H9 (cell line): ENCODE measurements around the gene RBMXL2. TPM values are rescaled to one million over a fixed set of nuclear protein-coding genes. Genes with fewer than 3 reads are reported as not detected.

Source experiments
- DNase-seq: peaks from one replicate; pipeline ENCODE4 v3.0.0-alpha.2; 2017
- H2AFZ ChIP-seq: one replicate; pipeline ENCODE4 v1.6.1; 2013; ENCODE audit warnings: mild to moderate bottlenecking, low read length, control low read depth, moderate library complexity
- H2AK5ac ChIP-seq: 2 replicates; pipeline ENCODE4 v1.6.1; 2013; ENCODE audit warnings: low read length, control low read depth, mixed read lengths; ENCODE audit not compliant: insufficient read length
- H2BK120ac ChIP-seq: one replicate; pipeline ENCODE4 v1.6.1; 2013; ENCODE audit warnings: low read depth, mild to moderate bottlenecking, low read length, control low read depth, inconsistent platforms; ENCODE audit not compliant: poor library complexity, severe bottlenecking
- H2BK12ac ChIP-seq: 2 replicates; pipeline ENCODE4 v1.6.1; 2013; ENCODE audit warnings: low read length, control low read depth, mixed read lengths, low read depth; ENCODE audit not compliant: insufficient read length
- H2BK15ac ChIP-seq: 2 replicates; pipeline ENCODE4 v1.6.1; 2013; ENCODE audit warnings: low read depth, low read length, control low read depth
- H2BK20ac ChIP-seq: one replicate; pipeline ENCODE4 v1.6.1; 2013; ENCODE audit warnings: low read depth, mild to moderate bottlenecking, low read length, control low read depth, inconsistent platforms; ENCODE audit not compliant: poor library complexity, severe bottlenecking
- H2BK5ac ChIP-seq: 2 replicates; pipeline ENCODE4 v1.6.1; 2013; ENCODE audit warnings: low read length, control low read depth, mixed read lengths; ENCODE audit not compliant: insufficient read length
- H3K14ac ChIP-seq: 2 replicates; pipeline ENCODE4 v1.6.1; 2013; ENCODE audit warnings: low read length, control low read depth; ENCODE audit not compliant: insufficient read depth
- H3K18ac ChIP-seq: 2 replicates; pipeline ENCODE4 v1.6.1; 2013; ENCODE audit warnings: low read depth, mild to moderate bottlenecking, mixed read lengths, low read length, control low read depth; ENCODE audit not compliant: insufficient read length
- H3K23ac ChIP-seq: 2 replicates; pipeline ENCODE4 v1.6.1; 2013; ENCODE audit warnings: low read length, control low read depth, mixed read lengths, low read depth; ENCODE audit not compliant: insufficient read length
- H3K23me2 ChIP-seq: 2 replicates; pipeline ENCODE4 v1.6.1; 2013; ENCODE audit warnings: low read depth, mild to moderate bottlenecking, mixed read lengths, low read length, control low read depth; ENCODE audit not compliant: insufficient read length, poor library complexity, severe bottlenecking
- H3K27ac ChIP-seq: 2 replicates; pipeline ENCODE4 v1.5.1; 2013; ENCODE audit warnings: low read length, control low read depth, mixed read lengths, low read depth; ENCODE audit not compliant: insufficient read length
- H3K27me3 ChIP-seq: 2 replicates; pipeline ENCODE4 v1.6.1; 2013; ENCODE audit warnings: low read length, control low read depth, inconsistent platforms; ENCODE audit not compliant: insufficient read depth
- H3K4ac ChIP-seq: 2 replicates; pipeline ENCODE4 v1.6.1; 2013; ENCODE audit warnings: low read depth, mild to moderate bottlenecking, control low read depth, inconsistent platforms, low read length, moderate library complexity
- H3K4me1 ChIP-seq: 2 replicates; pipeline ENCODE4 v1.6.1; 2013; ENCODE audit warnings: low read length, control low read depth, inconsistent platforms; ENCODE audit not compliant: insufficient read depth
- H3K4me2 ChIP-seq: 2 replicates; pipeline ENCODE4 v1.6.1; 2013; ENCODE audit warnings: low read length, control low read depth, mixed read lengths; ENCODE audit not compliant: insufficient read length, insufficient read depth
- H3K56ac ChIP-seq: 2 replicates; pipeline ENCODE4 v1.6.1; 2013; ENCODE audit warnings: low read depth, mild to moderate bottlenecking, mixed read lengths, low read length, control low read depth; ENCODE audit not compliant: insufficient read length
- H3K79me1 ChIP-seq: 2 replicates; pipeline ENCODE4 v1.6.1; 2013; ENCODE audit warnings: low read depth, mild to moderate bottlenecking, moderate library complexity, low read length, control low read depth, inconsistent platforms; ENCODE audit not compliant: insufficient read depth, poor library complexity, severe bottlenecking
- H3K79me2 ChIP-seq: 2 replicates; pipeline ENCODE4 v1.6.1; 2013; ENCODE audit warnings: low read length, control low read depth, inconsistent platforms; ENCODE audit not compliant: insufficient read depth
- H3K9ac ChIP-seq: 2 replicates; pipeline ENCODE4 v1.6.1; 2013; ENCODE audit warnings: low read length, control low read depth, mixed read lengths; ENCODE audit not compliant: insufficient read length; ENCODE audit errors: extremely low read depth
- H3K9me3 ChIP-seq: one replicate; pipeline ENCODE4 v1.6.1; 2013; ENCODE audit warnings: low read depth, low read length, inconsistent platforms; ENCODE audit not compliant: control insufficient read depth
- H3T11ph ChIP-seq: one replicate; pipeline ENCODE4 v1.6.1; 2013; ENCODE audit warnings: mild to moderate bottlenecking, low read length, control low read depth, inconsistent platforms
- H4K20me1 ChIP-seq: one replicate; pipeline ENCODE4 v1.6.1; 2013; ENCODE audit not compliant: control insufficient read depth, insufficient read length, insufficient read depth
- H4K5ac ChIP-seq: 2 replicates; pipeline ENCODE4 v1.6.1; 2013; ENCODE audit warnings: low read depth, mild to moderate bottlenecking, mixed read lengths, low read length, control low read depth; ENCODE audit not compliant: insufficient read length
- H4K8ac ChIP-seq: replicated peaks from 2 replicates; pipeline ENCODE4 v1.6.1; 2013; ENCODE audit warnings: low read length, control low read depth, mixed read lengths, low read depth; ENCODE audit not compliant: insufficient read length
- H4K91ac ChIP-seq: 2 replicates; pipeline ENCODE4 v1.6.1; 2013; ENCODE audit warnings: low read depth, mild to moderate bottlenecking, moderate library complexity, mixed read lengths, low read length, control low read depth; ENCODE audit not compliant: insufficient read length
- H3K27ac Mint-ChIP-seq, 3 experiments: 2 replicates in 2 of 3; 3 replicates in 1 of 3; pipeline ENCODE4 v1.8.0; 2020 to 2021; ENCODE audit warnings: mixed read lengths in 3 of 3, mild to moderate bottlenecking in 1 of 3, moderate library complexity in 1 of 3
- H3K27me3 Mint-ChIP-seq: 2 replicates; pipeline ENCODE4 v1.8.0; 2021; ENCODE audit warnings: low read depth, mild to moderate bottlenecking, moderate library complexity, mixed read lengths
- H3K36me3 Mint-ChIP-seq, 3 experiments: 2 replicates in 2 of 3; 3 replicates in 1 of 3; pipeline ENCODE4 v1.8.0; 2020 to 2021; ENCODE audit warnings: low read depth in 3 of 3, mixed read lengths in 3 of 3; ENCODE audit not compliant: insufficient read depth in 1 of 3
- H3K4me1 Mint-ChIP-seq, 2 experiments: 2 replicates each; pipeline ENCODE4 v1.8.0; 2020; ENCODE audit warnings: mixed read lengths in 2 of 2
- H3K4me3 Mint-ChIP-seq, 2 experiments: 2 replicates in 1 of 2; 3 replicates in 1 of 2; pipeline ENCODE4 v1.8.0; 2020 to 2021; ENCODE audit warnings: mild to moderate bottlenecking in 2 of 2, mixed read lengths in 2 of 2, moderate library complexity in 1 of 2
- H3K9me3 Mint-ChIP-seq, 2 experiments: 2 replicates in 1 of 2; 3 replicates in 1 of 2; pipeline ENCODE4 v1.8.0; 2020; ENCODE audit warnings: mild to moderate bottlenecking in 2 of 2, mixed read lengths in 2 of 2, moderate library complexity in 1 of 2
- CTCF ChIP-seq: fragments of 200-600 bp; sonication (generic); conservative IDR thresholded peaks from 3 replicates; pipeline ENCODE4 v1.8.0; 2021; ENCODE audit warnings: antibody characterized with exemption, mild to moderate bottlenecking
- WGBS: extraction: QIAGEN DNeasy Blood & Tissue Kit; methylation state at CpG from one replicate; pipeline ENCODE4 v1.1.7; 2013; ENCODE audit warnings: missing lambda C conversion rate, low lambda C conversion rate, mixed read lengths; ENCODE audit not compliant: insufficient read length; ENCODE audit errors: extremely low coverage; 5-methylcytosine and 5-hydroxymethylcytosine counted together
- total RNA-seq: library from RNA; stranded (reverse); gene quantifications from 2 replicates; pipeline ENCODE4 v1.2.1, GENCODE V29; 2021

RBMXL2 gene
- total RNA-seq, 1 experiment from 2014 or later: not detected

DNA sequence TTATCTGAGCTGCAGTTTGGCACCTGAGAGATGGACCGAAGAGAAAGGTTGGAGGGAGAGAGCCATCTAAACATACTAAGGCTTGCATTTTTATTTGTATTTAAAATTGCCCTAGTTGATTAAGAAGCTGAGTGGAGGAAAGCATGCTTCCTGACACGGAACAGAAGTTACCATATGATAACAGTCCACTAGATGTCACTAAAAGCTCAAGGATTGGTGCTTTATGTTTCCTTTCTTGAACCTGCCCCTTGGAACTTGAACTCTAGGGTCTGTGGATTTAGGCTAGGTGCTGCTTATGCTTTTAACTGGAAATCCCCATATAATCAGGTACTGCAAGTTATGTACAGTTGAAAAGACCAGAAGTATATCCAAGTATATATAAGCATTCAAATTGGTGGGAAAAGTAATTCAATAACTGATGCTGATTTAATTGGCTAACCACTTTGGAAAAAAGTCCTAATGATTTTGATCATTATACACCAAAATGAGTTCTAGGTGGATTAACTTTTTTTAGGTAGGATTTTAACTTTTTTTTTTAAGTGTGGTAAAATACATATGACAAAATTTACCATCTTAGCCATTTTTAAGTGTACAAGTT lies 9.5 kb downstream of the RBMXL2 start:
- H3K56ac ChIP-seq: no peak overlapping the region
- H2AK5ac ChIP-seq: no peak overlapping the region
- H4K20me1 ChIP-seq: no peaks in the 10 kb centered on the region
- H3K79me2 ChIP-seq: no peaks in the 10 kb centered on the region
- no peak overlapping the region for H4K91ac ChIP-seq
- no peaks in the 10 kb centered on the region for H3K4me1 ChIP-seq
- no peak overlapping the region for H2BK120ac ChIP-seq
- no peaks in the 10 kb centered on the region for H3K23me2 ChIP-seq
- no peak overlapping the region for H3K9ac ChIP-seq
- no peak overlapping the region for H3K4ac ChIP-seq
- no peak overlapping the region for H2BK5ac ChIP-seq
- no peaks in the 10 kb centered on the region for H3K9me3 ChIP-seq
- no peak overlapping the region for H4K8ac ChIP-seq
- no peak overlapping the region for H3K14ac ChIP-seq
- H3K4me2 ChIP-seq: no peak overlapping the region
- TF ChIP-seq CTCF: peak; percentile 81
- H2BK15ac ChIP-seq: no peak overlapping the region
- H3K9me3 Mint-ChIP-seq: no peaks in the 10 kb centered on the region
- no peak overlapping the region for H2BK12ac ChIP-seq
- H3K23ac ChIP-seq: no peak overlapping the region
- no peak for DNase-seq
- H3K4me1 Mint-ChIP-seq: no peaks in the 10 kb centered on the region
- no peak overlapping the region for H2BK20ac ChIP-seq
- H2AFZ ChIP-seq: no peak overlapping the region
- H3K79me1 ChIP-seq: no peaks in the 10 kb centered on the region
- WGBS: no CpG with 5 or more reads among the region's 2 CpGs
- H3K27me3 ChIP-seq: no peaks in the 10 kb centered on the region
- peaks cover 14% of the 10 kb centered on the region for H3K27me3 Mint-ChIP-seq
- no peak overlapping the region for H3T11ph ChIP-seq
- no peaks in the 10 kb centered on the region for H3K36me3 Mint-ChIP-seq
- no peak overlapping the region for H3K18ac ChIP-seq
- H4K5ac ChIP-seq: no peak overlapping the region
- no peak overlapping the region; a peak in 1 of 7 replicates for H3K27ac Mint-ChIP-seq
- H3K4me3 Mint-ChIP-seq: no peak overlapping the region
- H3K27ac ChIP-seq: no peak overlapping the region
